ENCODE measurements around the gene MAN1B1. TPM values are rescaled to one million over a fixed set of nuclear protein-coding genes. Genes with fewer than 3 reads are reported as not detected.

The MAN1B1 gene
- total and polyA plus RNA-seq, 4 donors = 19.9 to 31.8 (median 26.5) TPM

- Histone ChIP-seq H3K36me3 (ENCODE audit: control insufficient read depth in 4 of 4, insufficient read depth in 3 of 4, low read depth in 1 of 4, low read length in 3 of 4) (no peaks in the 10 kb centered on the region), H3K4me1 (ENCODE audit: control insufficient read depth in 4 of 4, insufficient read depth in 4 of 4, low read length in 3 of 4) (peaks cover 0 to 9% (median 3%) of the 10 kb centered on the region in 4 donors), H3K9me3 (ENCODE audit: control insufficient read depth in 4 of 4, low read length in 3 of 4) (no peaks in the 10 kb centered on the region), H3K27ac (ENCODE audit: low read depth in 1 of 2, low read length in 2 of 2) (no peak overlapping the region), H3K27me3 (ENCODE audit: control insufficient read depth in 4 of 4, insufficient read depth in 4 of 4, low read length in 3 of 4) (peaks cover 5 to 9% (median 6%) of the 10 kb centered on the region in 4 donors), H3K9ac (ENCODE audit: low read depth in 1 of 2, low read length in 2 of 2) (no peak overlapping the region), H3K4me3 (ENCODE audit: low read depth in 1 of 3, low read length in 3 of 3) (no peak overlapping the region)
- DNase-seq (ENCODE audit: low spot score) = no peak
- TF ChIP-seq REST (IDR thresholded peaks at IDR 0.05) (no peak), EGR1 (IDR thresholded peaks at IDR 0.05; ENCODE audit: low read depth in 2 of 2) (no peak), ATF3 (IDR thresholded peaks at IDR 0.05) (no peak), GABPA (IDR thresholded peaks at IDR 0.05 in 1 of 2, conservative IDR thresholded peaks at IDR 0.05 in 1 of 2) (no peak), HNF4A (conservative IDR thresholded peaks at IDR 0.05) (no peak), FOXA2 (IDR thresholded peaks at IDR 0.05) (no peak)
- 39% methylated on average over 4 of the region's 4 CpGs for WGBS
Measured at GRCh38 chr9:137158625-137159024, 71.8 kb downstream of the MAN1B1 start.

Small RNA genes lying within 50 kb of the gene (small RNA-seq; reads per million reads assigned to genes)
- gene RF00153 = not detected

Other genes with a start within 250 kb of the MAN1B1 start
Only the 30 nearest of the 36 such genes appear.
- gene FBXW5, start 142.2 kb upstream of the MAN1B1 start, total RNA-seq = 100 to 1,000 TPM in 1 of 2 donors, 10 to 100 TPM in 1; 64.0 to 163 TPM
- gene FBXW5, start 142.2 kb upstream of the MAN1B1 start, polyA plus RNA-seq = 100 to 1,000 TPM in 1 of 2 donors, 10 to 100 TPM in 1; 87.1 to 130 TPM
- gene C8G, start 141.7 kb upstream of the MAN1B1 start, total RNA-seq = 100 to 1,000 TPM in 1 of 2 donors, 10 to 100 TPM in 1; 25.1 to 323 TPM
- 1,000 to 10,000 TPM in 1 of 2 donors, 100 to 1,000 TPM in 1; 892 to 1,117 TPM for gene C8G, start 141.7 kb upstream of the MAN1B1 start, polyA plus RNA-seq
- 1 to 10 TPM; 2.3 to 5.2 TPM for gene LCN12, start 134.7 kb upstream of the MAN1B1 start, total RNA-seq
- 10 to 100 TPM in 1 of 2 donors, 1 to 10 TPM in 1; 7.3 to 12.2 TPM for gene LCN12, start 134.7 kb upstream of the MAN1B1 start, polyA plus RNA-seq
- 1 to 10 TPM in 1 of 2 donors, under 1 TPM in 1; 0.23 to 5.4 TPM for gene PTGDS, start 109.5 kb upstream of the MAN1B1 start, total RNA-seq
- 10 to 100 TPM in 1 of 2 donors, 1 to 10 TPM in 1; 7.4 to 15.2 TPM for gene PTGDS, start 109.5 kb upstream of the MAN1B1 start, polyA plus RNA-seq
- under 1 TPM in 1 of 2 donors, not detected in 1; 0.08 TPM for gene LCNL1, start 104.0 kb upstream of the MAN1B1 start, total RNA-seq
- under 1 TPM in 1 of 2 donors, not detected in 1; 0.01 TPM for gene LCNL1, start 104.0 kb upstream of the MAN1B1 start, polyA plus RNA-seq
- 1 to 10 TPM; 7.3 to 9.0 TPM for gene PAXX, start 94.6 kb upstream of the MAN1B1 start, total RNA-seq
- 10 to 100 TPM; 29.4 to 34.1 TPM for gene PAXX, start 94.6 kb upstream of the MAN1B1 start, polyA plus RNA-seq
- under 1 TPM; 0.33 to 0.42 TPM for gene CLIC3, start 90.4 kb upstream of the MAN1B1 start, total RNA-seq
- under 1 TPM; 0.38 to 0.83 TPM for gene CLIC3, start 90.4 kb upstream of the MAN1B1 start, polyA plus RNA-seq
- gene ABCA2, start 58.7 kb upstream of the MAN1B1 start, total RNA-seq = 10 to 100 TPM in 1 of 2 donors, 1 to 10 TPM in 1; 2.9 to 15.2 TPM
- 10 to 100 TPM in 1 of 2 donors, 1 to 10 TPM in 1; 9.5 to 15.1 TPM for gene ABCA2, start 58.7 kb upstream of the MAN1B1 start, polyA plus RNA-seq
- under 1 TPM; 0.37 to 0.67 TPM for gene FUT7, start 54.9 kb upstream of the MAN1B1 start, total RNA-seq
- gene FUT7, start 54.9 kb upstream of the MAN1B1 start, polyA plus RNA-seq = under 1 TPM in 1 of 2 donors, not detected in 1; 0.14 TPM
- 1 to 10 TPM; 2.7 to 5.6 TPM for gene NPDC1, start 40.8 kb upstream of the MAN1B1 start, total RNA-seq
- 10 to 100 TPM in 1 of 2 donors, 1 to 10 TPM in 1; 9.0 to 14.5 TPM for gene NPDC1, start 40.8 kb upstream of the MAN1B1 start, polyA plus RNA-seq
- under 1 TPM; 0.09 to 0.25 TPM for gene ENTPD2, start 32.9 kb upstream of the MAN1B1 start, total RNA-seq
- gene ENTPD2, start 32.9 kb upstream of the MAN1B1 start, polyA plus RNA-seq = under 1 TPM; 0.17 to 0.40 TPM
- gene SAPCD2, start 16.4 kb upstream of the MAN1B1 start, total RNA-seq = 1 to 10 TPM in 1 of 2 donors, under 1 TPM in 1; 0.08 to 1.8 TPM
- under 1 TPM; 0.06 to 0.38 TPM for gene SAPCD2, start 16.4 kb upstream of the MAN1B1 start, polyA plus RNA-seq
- gene UAP1L1, start 9.5 kb upstream of the MAN1B1 start, total RNA-seq = 1 to 10 TPM; 1.8 to 2.3 TPM
- 1 to 10 TPM in 1 of 2 donors, under 1 TPM in 1; 0.35 to 1.6 TPM for gene UAP1L1, start 9.5 kb upstream of the MAN1B1 start, polyA plus RNA-seq
- 10 to 100 TPM; 25.0 to 38.8 TPM for gene DPP7, start 27.7 kb downstream of the MAN1B1 start, total RNA-seq
- 10 to 100 TPM; 62.6 to 71.1 TPM for gene DPP7, start 27.7 kb downstream of the MAN1B1 start, polyA plus RNA-seq
- not detected for gene GRIN1, start 52.2 kb downstream of the MAN1B1 start, total RNA-seq
- under 1 TPM in 1 of 2 donors, not detected in 1; 0.05 TPM for gene GRIN1, start 52.2 kb downstream of the MAN1B1 start, polyA plus RNA-seq
- under 1 TPM in 1 of 2 donors, not detected in 1; 0.17 TPM for gene LRRC26, start 83.1 kb downstream of the MAN1B1 start, total RNA-seq
- under 1 TPM in 1 of 2 donors, not detected in 1; 0.09 TPM for gene LRRC26, start 83.1 kb downstream of the MAN1B1 start, polyA plus RNA-seq
- gene TMEM210, start 85.1 kb downstream of the MAN1B1 start, total RNA-seq = not detected
- gene TMEM210, start 85.1 kb downstream of the MAN1B1 start, polyA plus RNA-seq = not detected
- gene ANAPC2, start 101.6 kb downstream of the MAN1B1 start, total RNA-seq = 10 to 100 TPM; 19.4 to 32.6 TPM
- gene ANAPC2, start 101.6 kb downstream of the MAN1B1 start, polyA plus RNA-seq = 10 to 100 TPM in 1 of 2 donors, 1 to 10 TPM in 1; 9.3 to 19.9 TPM
- 10 to 100 TPM; 29.8 to 37.5 TPM for gene SSNA1, start 101.7 kb downstream of the MAN1B1 start, total RNA-seq
- 10 to 100 TPM; 43.1 to 44.2 TPM for gene SSNA1, start 101.7 kb downstream of the MAN1B1 start, polyA plus RNA-seq
- 10 to 100 TPM in 1 of 2 donors, 1 to 10 TPM in 1; 5.4 to 15.8 TPM for gene TPRN, start 113.8 kb downstream of the MAN1B1 start, total RNA-seq
- 10 to 100 TPM in 1 of 2 donors, 1 to 10 TPM in 1; 6.5 to 20.1 TPM for gene TPRN, start 113.8 kb downstream of the MAN1B1 start, polyA plus RNA-seq
- 10 to 100 TPM; 19.9 to 21.5 TPM for gene TMEM203, start 118.7 kb downstream of the MAN1B1 start, total RNA-seq
- gene TMEM203, start 118.7 kb downstream of the MAN1B1 start, polyA plus RNA-seq = 10 to 100 TPM; 21.4 to 27.5 TPM
- gene NDOR1, start 118.7 kb downstream of the MAN1B1 start, total RNA-seq = 1 to 10 TPM; 2.9 to 4.7 TPM
- 1 to 10 TPM; 2.5 to 3.5 TPM for gene NDOR1, start 118.7 kb downstream of the MAN1B1 start, polyA plus RNA-seq
- under 1 TPM; 0.28 to 0.59 TPM for gene RNF208, start 135.3 kb downstream of the MAN1B1 start, total RNA-seq
- 1 to 10 TPM; 4.6 to 7.1 TPM for gene RNF208, start 135.3 kb downstream of the MAN1B1 start, polyA plus RNA-seq
- gene CYSRT1, start 138.2 kb downstream of the MAN1B1 start, total RNA-seq = under 1 TPM; 0.14 to 0.25 TPM
- under 1 TPM; 0.15 to 0.50 TPM for gene CYSRT1, start 138.2 kb downstream of the MAN1B1 start, polyA plus RNA-seq
- not detected for gene RNF224, start 140.5 kb downstream of the MAN1B1 start, total RNA-seq
- not detected for gene RNF224, start 140.5 kb downstream of the MAN1B1 start, polyA plus RNA-seq
- not detected for gene SLC34A3, start 143.9 kb downstream of the MAN1B1 start, total RNA-seq
- not detected for gene SLC34A3, start 143.9 kb downstream of the MAN1B1 start, polyA plus RNA-seq
- 100 to 1,000 TPM; 179 to 191 TPM for gene TUBB4B, start 154.3 kb downstream of the MAN1B1 start, total RNA-seq
- gene TUBB4B, start 154.3 kb downstream of the MAN1B1 start, polyA plus RNA-seq = 100 to 1,000 TPM; 173 to 199 TPM
- gene STPG3, start 164.3 kb downstream of the MAN1B1 start, total RNA-seq = not detected
- not detected for gene STPG3, start 164.3 kb downstream of the MAN1B1 start, polyA plus RNA-seq
- 10 to 100 TPM; 16.5 to 19.7 TPM for gene NELFB, start 168.3 kb downstream of the MAN1B1 start, total RNA-seq
- 10 to 100 TPM in 1 of 2 donors, 1 to 10 TPM in 1; 4.7 to 24.6 TPM for gene NELFB, start 168.3 kb downstream of the MAN1B1 start, polyA plus RNA-seq
- gene TOR4A, start 190.7 kb downstream of the MAN1B1 start, total RNA-seq = 1 to 10 TPM; 5.0 to 5.1 TPM
- 1 to 10 TPM in 1 of 2 donors, under 1 TPM in 1; 0.35 to 3.6 TPM for gene TOR4A, start 190.7 kb downstream of the MAN1B1 start, polyA plus RNA-seq